C1 segment of cervical spinal cord (tissue), 14 donors: ENCODE data around the gene CCDC51.

Source experiments
- DNase-seq, 14 donors: peaks; one replicate each; lab custom pipeline; 2025; lab: John Stamatoyannopoulos, UW

Gene CCDC51

DNA sequence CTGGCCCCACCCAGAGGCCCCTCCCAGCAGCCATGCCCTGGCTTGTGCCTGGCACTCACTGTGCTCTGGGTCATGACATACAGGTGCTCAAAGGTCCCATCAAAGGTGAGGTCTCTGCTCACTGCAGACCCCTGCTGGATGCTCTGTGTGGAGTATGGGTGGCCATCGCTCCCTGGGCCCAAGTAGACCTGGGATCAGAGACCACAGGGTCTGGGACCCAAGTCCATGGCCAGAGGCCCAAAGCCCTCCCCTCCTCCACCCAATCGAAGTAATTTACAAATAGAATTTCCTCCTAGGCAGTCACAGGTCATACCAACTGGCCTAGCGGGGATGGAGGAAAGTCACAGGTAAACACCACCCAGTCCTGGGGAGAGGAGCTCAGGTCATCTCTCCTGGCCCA lies 17.6 kb downstream of the CCDC51 start:
- DNase-seq, result no peak

DNA sequence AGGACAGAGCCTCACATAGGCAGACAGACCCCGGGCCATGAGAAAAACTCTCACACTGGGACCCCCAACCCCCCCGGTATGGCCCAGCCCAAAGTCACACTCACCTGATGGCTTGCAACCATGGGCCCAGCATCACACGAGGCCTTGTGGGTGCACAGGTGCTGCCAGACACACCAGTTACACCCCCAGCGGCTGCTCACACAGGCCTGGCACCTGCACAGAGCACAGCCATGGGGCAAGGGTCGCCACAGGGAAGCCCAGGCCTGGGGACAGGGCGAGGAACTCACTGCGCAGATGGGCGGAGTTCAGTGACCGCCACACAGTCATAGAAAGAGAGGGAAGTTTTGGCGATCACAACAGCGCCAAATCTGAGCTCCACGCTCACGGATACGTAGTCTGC lies 19.4 kb downstream of the CCDC51 start:
- no peak for DNase-seq

DNA sequence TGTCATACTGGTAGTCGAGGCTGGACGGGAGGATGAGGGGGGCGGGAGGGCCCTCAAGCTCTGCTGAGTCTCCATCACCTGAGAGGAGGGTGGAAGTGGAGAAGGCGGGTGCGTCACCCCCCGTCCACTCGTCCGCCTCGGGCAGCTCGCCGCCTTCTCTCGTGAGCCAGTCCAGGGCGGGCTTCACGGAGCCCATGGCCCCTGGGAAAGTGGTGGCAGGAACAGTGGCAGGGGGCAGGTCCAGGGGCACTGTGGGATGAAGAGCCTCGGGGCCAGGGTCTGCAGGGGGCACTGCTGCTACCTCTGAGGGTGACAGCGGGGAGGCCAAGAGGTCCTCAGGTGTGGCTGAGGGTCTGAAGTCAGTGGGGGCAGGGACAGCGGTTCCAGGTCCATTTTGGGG lies 20.3 kb downstream of the CCDC51 start:
- no peak for DNase-seq

DNA sequence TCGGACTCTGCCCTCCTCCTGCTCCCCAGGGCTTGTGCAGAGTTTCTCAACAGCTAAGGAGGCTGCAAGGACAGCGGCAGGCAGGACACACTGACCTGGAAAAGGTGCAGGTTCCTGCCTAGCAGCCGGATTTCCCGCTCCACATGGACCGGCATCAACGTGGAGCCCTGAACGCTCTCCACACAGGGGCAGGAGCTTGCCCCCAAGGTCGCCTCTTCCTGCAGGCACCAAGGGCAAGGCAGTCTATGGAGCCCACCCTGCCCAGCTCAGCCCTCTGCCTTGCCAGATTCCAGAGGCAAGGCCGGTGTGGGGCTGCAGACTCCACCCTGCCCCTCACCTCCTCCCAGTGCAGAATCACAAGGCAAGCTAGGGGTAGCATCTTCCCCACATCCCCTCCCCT lies 20.8 kb downstream of the CCDC51 start:
- no peak for DNase-seq

DNA sequence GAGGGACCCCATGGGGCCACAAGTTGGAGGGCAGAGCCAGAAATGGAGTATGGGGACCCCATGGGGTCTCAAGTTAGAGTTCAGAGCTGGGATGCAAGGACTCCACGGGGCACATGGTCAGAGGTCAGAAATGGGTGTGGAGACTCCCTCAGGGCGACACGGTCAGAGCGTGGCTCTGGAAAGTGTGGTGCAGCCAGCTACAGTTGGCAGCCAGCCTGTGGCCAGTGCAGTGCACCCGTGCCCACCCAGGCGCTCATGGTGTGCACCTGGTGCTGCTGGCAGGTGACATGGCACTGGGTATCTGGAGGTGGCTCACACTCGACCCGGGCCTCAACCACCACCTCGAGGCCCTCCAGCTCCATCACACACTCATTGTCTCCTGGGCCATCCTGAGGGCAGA lies 21.3 kb downstream of the CCDC51 start:
- no peak for DNase-seq

DNA sequence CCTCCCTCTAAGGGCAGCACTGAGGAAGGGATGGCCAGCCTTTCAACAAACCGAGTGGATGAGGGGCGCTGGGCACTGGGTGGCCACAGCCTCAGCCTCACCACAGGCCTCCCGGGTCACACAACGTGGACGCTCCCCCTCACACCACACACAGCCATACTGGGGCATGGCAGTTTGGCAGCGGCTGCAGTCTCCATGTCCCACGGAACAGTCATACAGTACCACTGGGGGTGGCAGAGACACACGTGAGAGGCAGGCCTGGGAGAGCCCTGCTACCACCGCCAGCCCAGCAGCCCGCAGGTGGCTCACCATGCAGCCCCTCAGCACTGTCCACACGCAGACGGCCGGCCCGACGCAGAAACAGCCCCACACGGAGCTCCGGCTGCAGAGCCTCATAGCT lies 21.8 kb downstream of the CCDC51 start:
- DNase-seq, result no peak

DNA sequence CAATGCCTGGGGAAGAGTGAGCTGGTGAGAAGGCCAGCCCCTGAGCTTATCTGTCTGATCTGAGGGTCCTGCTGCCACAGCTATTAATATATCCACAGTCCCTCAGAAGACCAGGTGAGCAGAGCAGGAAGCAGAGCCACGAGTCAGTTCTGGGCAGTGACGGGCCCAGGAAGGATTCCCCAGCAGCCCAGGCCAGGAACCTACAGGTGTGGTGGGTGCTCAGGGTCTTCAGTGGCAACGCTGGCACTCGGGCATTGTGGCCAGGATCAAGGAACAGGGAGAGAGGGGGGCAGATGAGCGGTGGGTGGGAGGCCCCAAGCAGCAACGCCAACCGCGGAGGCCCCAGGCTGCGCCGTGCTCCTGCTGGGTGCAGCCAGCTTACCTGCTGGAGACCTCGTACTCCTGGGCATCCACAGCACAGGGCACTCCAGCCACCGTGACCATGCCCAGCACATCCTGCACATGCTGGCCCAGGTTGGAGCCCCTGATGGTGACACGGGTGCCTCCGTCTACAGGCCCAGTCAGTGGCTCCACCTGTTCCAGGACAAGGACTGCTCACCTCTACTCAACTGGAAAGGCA lies 22.3 kb downstream of the CCDC51 start:
- DNase-seq, result no peak

DNA sequence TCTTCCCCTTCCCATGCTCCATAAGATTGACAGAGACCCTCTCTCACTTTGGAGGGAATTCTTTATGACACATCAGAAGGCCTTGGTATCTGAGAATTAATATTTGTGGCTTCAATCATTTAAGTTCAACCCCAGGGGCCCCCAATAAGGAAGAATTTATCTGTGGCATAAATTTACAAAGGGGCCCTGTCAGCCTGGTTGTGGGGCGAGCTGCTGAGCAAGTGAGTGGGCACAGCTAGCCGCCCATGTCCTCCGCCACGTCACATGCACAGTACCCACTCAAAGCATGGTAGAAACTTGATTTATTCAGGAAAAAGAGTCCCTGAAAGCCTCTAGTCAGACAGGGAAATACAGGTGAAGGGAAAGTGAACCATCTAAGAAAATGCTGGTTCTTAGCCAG lies 23.4 kb downstream of the CCDC51 start:
- DNase-seq, result no peak

DNA sequence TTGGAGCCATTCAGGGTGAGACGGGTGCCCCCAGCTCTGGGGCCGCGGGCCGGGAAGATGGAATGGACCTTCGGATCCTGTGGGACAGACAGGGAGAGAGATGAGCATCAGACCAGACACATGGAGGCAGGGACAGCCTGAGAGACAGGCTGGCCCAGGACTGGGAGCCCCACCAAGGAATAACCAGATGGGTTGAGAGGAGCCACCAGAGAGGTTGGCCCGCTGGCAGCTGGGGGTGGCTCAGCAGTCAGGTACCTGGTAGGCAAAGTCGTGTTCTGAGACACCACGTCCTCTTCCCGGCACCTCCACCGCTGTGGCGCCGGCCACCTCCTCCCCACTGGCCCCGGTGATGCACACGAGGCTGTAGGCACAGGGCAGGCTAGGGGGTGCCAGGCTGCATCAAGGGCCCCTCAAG lies 23.8 kb downstream of the CCDC51 start:
- no peak for DNase-seq

DNA sequence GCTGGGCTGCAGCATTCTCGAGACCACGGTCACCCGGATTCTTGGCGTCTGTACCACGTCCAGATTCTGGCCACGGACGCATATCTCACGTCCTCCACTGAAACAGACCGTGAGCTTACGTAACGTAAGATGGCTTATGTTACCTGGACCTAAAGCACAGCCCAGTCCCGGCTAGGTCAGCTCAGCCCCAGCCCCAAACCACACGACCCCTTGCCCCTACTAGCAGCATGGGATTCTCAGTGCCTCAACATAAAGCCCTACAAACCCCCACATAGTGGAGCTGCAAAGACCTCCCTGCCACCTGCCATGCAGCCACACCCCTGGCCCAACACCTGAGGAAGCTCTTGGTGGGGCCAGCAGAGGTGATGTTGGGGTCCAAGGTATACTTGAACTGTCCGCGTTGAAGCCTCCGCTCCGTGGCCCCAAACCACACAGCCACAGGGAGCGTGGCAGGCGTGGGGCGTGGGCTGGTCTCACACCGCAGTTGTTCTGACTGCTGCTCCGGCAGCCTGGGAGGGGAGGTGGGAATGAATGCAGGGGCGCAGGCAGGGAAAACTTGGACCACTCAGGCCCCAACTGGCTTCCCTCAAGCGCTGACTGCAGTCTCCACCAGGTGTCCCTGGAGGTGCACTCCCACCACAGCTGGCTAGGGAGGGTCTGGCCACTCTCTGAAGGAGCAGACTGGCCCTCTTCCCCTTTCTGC lies 24.5 kb downstream of the CCDC51 start:
- no peak for DNase-seq

DNA sequence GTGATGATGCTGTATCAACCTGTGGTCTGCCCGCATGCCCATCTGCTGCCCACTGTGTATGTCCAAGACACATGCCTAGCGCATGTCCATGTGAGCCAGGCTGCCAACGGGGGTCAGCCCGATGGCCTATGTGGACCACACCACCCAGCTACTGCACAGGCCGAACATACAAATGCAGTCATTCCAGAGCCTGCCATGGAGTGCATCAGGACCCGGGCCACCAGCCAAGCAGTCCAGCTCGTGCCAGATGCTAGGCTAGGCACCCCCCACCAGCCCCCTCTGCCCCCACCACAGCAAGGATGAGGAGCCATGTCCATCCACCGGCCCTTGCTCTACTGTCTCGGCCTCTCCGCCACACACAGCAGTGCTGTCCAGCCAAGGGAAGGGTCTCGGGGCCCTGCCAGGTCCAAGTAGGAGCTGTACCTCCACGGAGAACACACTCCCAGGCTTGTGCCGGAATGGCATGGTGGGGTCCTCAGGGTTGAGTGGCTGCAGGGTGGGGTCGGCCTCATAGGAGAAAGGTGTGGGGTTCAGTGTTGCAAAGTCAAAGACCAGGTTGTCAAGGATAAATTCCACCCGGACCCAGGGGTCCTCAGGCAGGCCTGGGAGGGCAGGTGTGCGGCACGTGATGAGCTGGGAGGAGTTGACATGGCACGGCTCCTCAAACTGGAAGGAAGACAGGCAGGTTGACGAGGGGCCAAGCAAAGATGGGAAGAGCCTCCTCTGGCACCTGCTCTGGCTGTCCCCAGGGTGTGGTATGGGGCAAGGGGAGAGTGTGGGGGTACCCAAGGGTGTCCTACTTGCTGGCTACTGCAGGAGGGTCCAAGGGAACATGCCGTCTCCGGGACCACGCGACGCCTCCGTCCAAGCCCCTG lies 25.3 kb downstream of the CCDC51 start:
- DNase-seq, result peak in 5 of 14 donors; percentile 19 to 53 (median 31)

DNA sequence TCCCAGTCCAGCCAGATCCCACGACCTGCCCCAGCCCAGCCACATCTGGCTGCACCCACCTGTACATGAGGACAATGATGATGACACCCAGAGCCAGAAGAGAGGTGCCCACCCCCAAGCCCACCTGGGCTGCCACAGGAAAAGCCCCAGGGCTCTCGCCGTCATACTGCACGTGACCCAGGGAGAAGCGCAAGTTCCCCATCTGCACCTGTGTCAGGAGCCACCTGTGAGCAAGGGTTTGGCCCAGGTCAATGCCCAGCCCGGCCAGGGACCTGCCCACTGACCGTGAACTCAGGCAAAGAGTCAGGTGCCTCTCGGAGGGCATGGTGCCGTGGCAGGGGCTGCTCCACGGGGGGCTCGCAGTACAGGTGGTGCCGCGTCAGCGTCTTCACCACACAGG lies 26.3 kb downstream of the CCDC51 start:
- DNase-seq, result no peak

DNA sequence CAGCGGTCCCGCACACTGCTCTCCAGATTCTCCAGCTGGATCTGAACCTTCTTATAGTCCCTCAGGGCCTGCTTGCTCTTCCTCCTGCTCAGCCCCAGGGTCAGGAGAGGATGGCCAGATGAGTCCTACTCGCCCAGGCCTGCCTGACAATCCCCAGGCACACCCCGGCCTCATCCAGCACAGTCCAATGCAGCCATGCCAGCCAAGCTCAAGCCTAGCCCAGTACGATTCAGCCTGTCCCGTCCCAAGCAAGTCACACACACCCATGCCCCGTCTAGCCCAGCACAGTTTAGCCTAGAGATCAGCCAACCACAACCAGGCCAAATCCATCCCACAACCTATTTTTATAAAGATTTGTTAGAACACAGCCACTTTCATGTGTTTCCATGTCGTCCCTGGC lies 26.8 kb downstream of the CCDC51 start:
- DNase-seq, result no peak

DNA sequence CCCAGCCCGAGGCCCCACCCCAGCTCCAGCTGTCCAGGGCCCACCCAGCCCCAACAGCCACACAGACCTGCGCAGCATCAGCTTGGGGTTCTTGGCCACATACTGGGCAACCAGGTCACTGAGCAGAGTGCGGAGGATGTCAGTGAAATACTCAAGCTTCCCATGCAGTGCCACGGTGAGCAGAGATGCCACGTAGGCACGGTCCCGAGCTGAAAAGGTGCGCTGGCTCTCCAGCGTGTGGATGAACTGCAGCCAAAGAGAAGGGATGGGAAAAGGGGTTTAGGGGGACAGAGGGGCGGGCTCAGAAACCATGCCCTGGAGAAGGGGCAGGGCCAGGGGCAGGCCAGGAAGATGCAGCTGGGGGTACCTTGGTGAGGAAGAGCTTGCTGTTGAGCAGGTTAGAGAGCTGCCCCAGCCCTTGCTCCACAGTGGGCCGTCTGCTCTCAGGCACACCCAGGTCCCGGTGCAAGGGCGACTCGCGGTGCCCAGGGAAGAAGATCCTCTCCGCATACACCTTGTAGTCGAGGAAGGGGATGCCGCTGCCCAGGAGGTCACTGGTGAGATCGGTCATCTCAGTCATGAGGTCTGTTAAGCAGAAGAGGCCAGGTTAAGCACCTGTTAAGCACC lies 27.4 kb downstream of the CCDC51 start:
- DNase-seq, result no peak

DNA sequence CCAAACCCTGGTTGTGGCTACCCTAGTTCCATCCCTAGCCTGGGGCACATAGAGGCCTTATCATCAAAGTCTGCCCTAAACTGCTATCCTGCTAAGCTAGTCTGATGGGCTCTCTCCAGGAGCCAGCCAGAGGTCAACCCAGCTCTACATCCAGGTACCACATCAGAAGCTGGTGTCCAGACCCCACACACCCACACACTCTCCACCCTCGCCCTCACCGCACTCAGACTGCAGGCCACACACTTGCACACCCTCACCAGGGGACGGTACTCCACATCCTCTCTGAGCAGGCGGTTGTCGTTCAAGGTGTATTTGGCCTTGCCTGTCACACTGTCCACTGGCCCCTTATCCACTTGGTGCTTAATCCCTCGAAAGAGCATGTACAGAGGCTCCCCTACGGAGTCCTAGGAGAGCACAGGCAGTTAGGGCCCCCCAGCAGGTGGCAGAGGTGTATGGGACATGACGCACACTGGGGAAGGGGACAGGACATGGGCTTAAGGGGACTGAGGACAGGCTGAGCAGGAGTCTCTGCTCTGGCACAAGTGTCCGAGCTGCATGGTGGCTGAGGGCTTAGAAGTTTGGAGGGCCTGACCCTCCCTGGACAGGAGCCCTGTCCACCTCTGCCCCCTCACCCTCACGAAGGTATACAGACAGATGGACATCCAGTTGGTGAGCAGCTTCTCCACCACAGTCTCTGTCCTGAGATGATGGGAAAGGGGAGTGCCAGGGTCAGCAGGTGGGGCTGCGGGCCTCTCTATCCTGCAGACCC lies 28.1 kb downstream of the CCDC51 start:
- DNase-seq, result no peak

DNA sequence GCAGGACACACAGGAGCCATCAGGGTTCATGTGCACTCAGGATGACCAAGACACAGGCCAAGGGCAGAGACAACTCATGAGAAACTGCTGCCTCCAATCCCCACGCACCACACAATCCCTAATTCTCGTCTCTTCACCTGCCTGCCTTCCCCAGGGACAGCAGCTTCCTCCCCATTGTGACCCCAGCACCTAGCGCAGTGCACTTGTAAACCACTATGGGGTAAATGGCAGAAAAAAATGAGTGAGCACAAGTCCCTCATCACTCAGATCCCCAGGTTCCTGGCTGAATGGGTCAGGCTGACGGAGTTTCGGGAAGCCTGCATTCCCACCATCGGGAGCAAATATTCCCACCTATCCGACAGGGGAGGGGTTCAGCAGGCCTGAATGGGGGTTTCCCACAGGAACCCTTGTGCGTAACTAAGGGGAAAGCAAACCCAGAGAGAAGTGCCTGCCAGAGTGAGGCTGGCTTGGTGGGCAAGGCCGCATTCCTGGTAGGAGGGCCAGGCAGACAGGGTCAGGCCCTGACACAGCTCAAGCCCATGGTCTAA lies 28.8 kb downstream of the CCDC51 start:
- no peak for DNase-seq

DNA sequence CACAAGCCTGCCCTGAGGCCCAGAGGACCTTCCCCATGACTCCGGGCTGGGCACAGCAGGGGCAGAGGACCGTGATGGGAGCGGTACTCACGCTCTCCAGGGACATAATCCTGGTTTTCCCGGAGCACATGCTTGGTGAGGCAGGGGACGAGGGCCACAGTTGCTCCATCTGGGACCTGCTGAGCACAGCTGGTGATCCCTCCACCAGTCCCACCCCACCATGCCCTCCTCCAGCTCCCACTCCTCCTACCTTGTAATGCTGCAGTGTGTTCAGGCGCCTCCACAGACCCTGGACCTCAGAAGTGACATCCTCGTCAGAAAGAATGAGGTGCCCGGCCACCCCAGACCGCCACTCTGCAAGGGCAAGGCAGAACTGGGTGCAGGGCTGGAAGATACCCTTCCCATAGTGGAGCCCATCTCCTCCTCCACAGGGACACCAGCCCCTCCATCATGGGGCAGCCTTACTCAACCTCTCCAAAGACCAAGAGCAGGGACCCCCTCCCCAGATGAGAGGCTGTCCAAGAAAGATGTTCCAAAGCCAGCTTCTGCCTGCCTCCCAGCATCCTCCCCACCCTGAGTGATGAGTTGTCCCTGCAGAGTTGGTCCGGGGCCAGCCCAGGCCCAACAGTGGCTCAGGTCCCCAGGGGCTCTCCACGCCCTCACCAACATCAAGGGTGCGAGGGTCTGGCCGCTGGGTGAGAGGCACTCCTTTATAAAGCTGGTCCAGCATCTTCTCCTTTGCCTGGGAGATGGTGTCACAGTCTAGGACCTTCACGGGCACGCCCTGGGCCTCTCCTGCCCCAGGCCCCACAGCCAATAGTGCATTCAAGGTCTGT lies 29.5 kb downstream of the CCDC51 start:
- DNase-seq, result no peak

DNA sequence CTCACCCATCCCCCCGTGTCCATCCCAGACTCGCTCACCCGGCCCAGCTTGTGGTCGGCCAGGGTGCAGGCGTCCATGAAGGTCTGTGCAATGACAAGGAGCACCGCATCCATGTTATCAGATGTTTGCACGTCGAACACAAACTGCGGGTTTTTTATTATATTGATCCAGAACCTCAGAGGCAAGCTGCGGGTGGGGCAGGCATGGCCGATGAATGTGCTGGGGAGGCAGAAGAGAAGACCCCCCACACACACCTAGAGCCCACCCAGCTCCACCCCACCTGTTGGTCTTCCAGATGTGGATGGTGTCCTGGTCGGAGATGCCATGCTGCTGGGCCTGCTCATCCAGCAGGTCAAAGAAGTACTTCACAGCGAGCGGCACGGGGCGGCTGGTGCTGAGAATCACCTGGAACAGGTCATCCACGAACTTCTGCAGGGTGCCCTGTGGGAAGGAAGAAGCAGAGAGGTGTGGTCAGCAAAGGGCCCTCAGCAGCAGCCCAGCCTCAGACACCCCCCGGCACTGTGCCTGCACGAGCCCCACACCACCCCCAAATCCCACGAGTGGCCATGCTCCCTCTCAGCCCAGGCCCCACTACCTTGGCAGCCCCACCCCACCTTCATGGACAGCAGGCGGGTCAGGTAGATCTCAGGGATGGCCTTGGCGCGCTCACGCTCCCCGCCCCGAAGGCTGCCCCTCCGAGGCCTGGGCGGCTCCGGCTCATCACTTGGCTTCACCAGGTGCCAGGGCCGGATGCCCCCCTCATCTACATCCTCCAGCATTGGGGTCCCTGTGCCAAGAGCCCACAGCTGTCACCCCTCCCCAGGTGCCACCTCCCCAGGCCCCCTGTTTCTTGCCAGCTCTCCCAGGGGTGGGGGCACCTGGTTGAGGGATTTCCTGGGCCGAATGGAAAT lies 30.4 kb downstream of the CCDC51 start:
- DNase-seq, result no peak

DNA sequence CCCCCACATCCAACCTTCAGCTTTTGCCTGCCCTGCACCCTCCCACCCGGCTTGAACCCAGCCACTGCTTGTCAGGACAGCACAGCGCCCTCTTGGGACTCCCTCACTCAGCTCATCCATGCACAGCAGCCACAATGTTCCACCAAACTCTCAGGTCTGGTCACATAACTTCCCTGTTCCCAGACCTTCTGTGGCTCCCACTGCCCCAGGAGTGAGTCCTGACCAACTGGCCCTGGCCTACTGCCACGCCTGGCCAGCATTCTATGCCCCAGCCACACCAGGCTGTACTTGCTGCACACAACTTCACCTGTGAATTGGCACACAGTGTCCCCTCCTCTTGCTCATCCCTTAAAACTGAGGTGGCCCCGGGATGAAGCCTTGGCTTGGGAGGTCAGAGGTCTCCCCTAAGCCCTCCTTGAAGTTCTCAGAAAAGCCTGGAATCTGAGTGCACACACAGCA lies 31.1 kb downstream of the CCDC51 start:
- DNase-seq, result no peak
